Duodenal mucosa (tissue), 2 donors: Measurements from ENCODE around the gene GAPDH.

ENCODE experiments used
- H3K27ac ChIP-seq: one replicate; pipeline ENCODE4 v1.7.0; 2013; ENCODE audit warnings: low read depth, low read length
- H3K27me3 ChIP-seq, 2 donors: one replicate each; pipeline ENCODE4 v1.7.0; 2013; ENCODE audit warnings: low read length in 2 of 2, control low read depth in 1 of 2; ENCODE audit not compliant: insufficient read depth in 2 of 2, control insufficient read depth in 1 of 2
- H3K36me3 ChIP-seq, 2 donors: one replicate each; pipeline ENCODE4 v1.7.0; 2013; ENCODE audit warnings: low read length in 2 of 2, control low read depth in 1 of 2; ENCODE audit not compliant: insufficient read depth in 2 of 2, control insufficient read depth in 1 of 2
- H3K4me1 ChIP-seq, 2 donors: one replicate each; pipeline ENCODE4 v1.7.0; 2013; ENCODE audit warnings: low read length in 2 of 2, control low read depth in 1 of 2; ENCODE audit not compliant: insufficient read depth in 2 of 2, control insufficient read depth in 1 of 2
- H3K4me3 ChIP-seq, 2 donors: one replicate each; pipeline ENCODE4 v1.7.0; 2013; ENCODE audit warnings: low read length in 2 of 2, low read depth in 1 of 2
- H3K9ac ChIP-seq, 2 donors: one replicate each; pipeline ENCODE4 v1.7.0; 2013; ENCODE audit warnings: low read length in 2 of 2, low read depth in 1 of 2
- H3K9me3 ChIP-seq, 2 donors: one replicate each; pipeline ENCODE4 v1.7.0; 2013; ENCODE audit warnings: low read length in 2 of 2, control low read depth in 1 of 2; ENCODE audit not compliant: control insufficient read depth in 1 of 2

The GAPDH gene

GRCh38 chr12:6560501-6561205 lies 26.3 kb downstream of the GAPDH start:
- Histone ChIP-seq H3K27ac (no peak overlapping the region), H3K9me3 (no peaks in the 10 kb centered on the region), H3K4me1 (no peaks in the 10 kb centered on the region), H3K36me3 (peaks cover 34 to 53% of the 10 kb centered on the region in 2 donors), H3K9ac (no peak overlapping the region), H3K4me3 (no peak overlapping the region), H3K27me3 (no peaks in the 10 kb centered on the region)

GRCh38 chr12:6562881-6563280 lies 28.6 kb downstream of the GAPDH start:
- Histone ChIP-seq H3K4me1 (peaks cover 6 to 8% of the 10 kb centered on the region in 2 donors), H3K4me3 (no peak overlapping the region), H3K36me3 (peaks cover 41 to 55% of the 10 kb centered on the region in 2 donors), H3K27ac (no peak overlapping the region), H3K9me3 (no peaks in the 10 kb centered on the region), H3K9ac (no peak overlapping the region), H3K27me3 (no peaks in the 10 kb centered on the region)

GRCh38 chr12:6563448-6564050 lies 29.2 kb downstream of the GAPDH start:
- H3K36me3 ChIP-seq, result peaks cover 41 to 53% of the 10 kb centered on the region in 2 donors

GRCh38 chr12:6567112-6567670 lies 32.9 kb downstream of the GAPDH start:
- Histone ChIP-seq H3K36me3 (peaks cover 31 to 52% of the 10 kb centered on the region in 2 donors), H3K4me3 (peak overlapping the region; percentile 88 to 99), H3K9me3 (no peaks in the 10 kb centered on the region), H3K4me1 (peaks cover 8 to 11% of the 10 kb centered on the region in 2 donors), H3K9ac (peak overlapping the region; percentile 83 to 96), H3K27ac (no peak overlapping the region), H3K27me3 (no peaks in the 10 kb centered on the region)

More at GRCh38 chr12:6563448-6564050, 29.2 kb downstream of the GAPDH start:
- H3K4me1 ChIP-seq, result peaks cover 6 to 8% of the 10 kb centered on the region in 2 donors
- H3K9me3 ChIP-seq, result no peaks in the 10 kb centered on the region
- no peak overlapping the region for H3K4me3 ChIP-seq
- H3K27me3 ChIP-seq, result no peaks in the 10 kb centered on the region
- no peak overlapping the region for H3K27ac ChIP-seq
- no peak overlapping the region for H3K9ac ChIP-seq

- no peak overlapping the region for H3K4me3 ChIP-seq
- H3K36me3 ChIP-seq, result peaks cover 27 to 62% of the 10 kb centered on the region in 2 donors
- H3K27ac ChIP-seq, result no peak overlapping the region
These were observed 35.0 kb downstream of the GAPDH start for GRCh38 chr12:6569312-6569711.

GRCh38 chr12:6569786-6570185 lies 35.5 kb downstream of the GAPDH start:
- Histone ChIP-seq H3K27me3 (no peaks in the 10 kb centered on the region), H3K27ac (no peak overlapping the region), H3K4me1 (peaks cover 8 to 11% of the 10 kb centered on the region in 2 donors), H3K36me3 (peaks cover 27 to 66% of the 10 kb centered on the region in 2 donors), H3K9ac (no peak overlapping the region), H3K9me3 (no peaks in the 10 kb centered on the region), H3K4me3 (no peak overlapping the region)

More at GRCh38 chr12:6569312-6569711, 35.0 kb downstream of the GAPDH start:
- peaks cover 8 to 11% of the 10 kb centered on the region in 2 donors for H3K4me1 ChIP-seq
- no peaks in the 10 kb centered on the region for H3K27me3 ChIP-seq
- H3K9ac ChIP-seq, result no peak overlapping the region
- no peaks in the 10 kb centered on the region for H3K9me3 ChIP-seq

GRCh38 chr12:6570264-6570887 lies 36.1 kb downstream of the GAPDH start:
- Histone ChIP-seq H3K27me3 (no peaks in the 10 kb centered on the region), H3K27ac (no peak overlapping the region), H3K9me3 (no peaks in the 10 kb centered on the region), H3K4me1 (peaks cover 8 to 11% of the 10 kb centered on the region in 2 donors), H3K4me3 (no peak overlapping the region), H3K9ac (no peak overlapping the region), H3K36me3 (peaks cover 28 to 68% of the 10 kb centered on the region in 2 donors)

- Histone ChIP-seq H3K27ac (no peak overlapping the region), H3K9ac (no peak overlapping the region), H3K27me3 (no peaks in the 10 kb centered on the region), H3K9me3 (no peaks in the 10 kb centered on the region), H3K36me3 (peaks cover 35 to 82% of the 10 kb centered on the region in 2 donors), H3K4me3 (no peak overlapping the region), H3K4me1 (peaks cover 0 to 5% of the 10 kb centered on the region in 2 donors)
These were observed 38.7 kb downstream of the GAPDH start for GRCh38 chr12:6573001-6573400.

GRCh38 chr12:6574576-6575295 lies 40.4 kb downstream of the GAPDH start:
- Histone ChIP-seq H3K36me3 (peaks cover 40 to 88% of the 10 kb centered on the region in 2 donors), H3K4me3 (no peak overlapping the region), H3K27me3 (no peaks in the 10 kb centered on the region), H3K27ac (no peak overlapping the region), H3K9ac (no peak overlapping the region), H3K4me1 (peaks cover 0 to 5% of the 10 kb centered on the region in 2 donors), H3K9me3 (no peaks in the 10 kb centered on the region)
